KMS-11 (cell line): Measurements from ENCODE around the gene ALX3.

Source experiments
- H2AFZ ChIP-seq: fragments of 200-600 bp; sonication (generic); 2 replicates; pipeline ENCODE4 v1.6.1; 2016; ENCODE audit warnings: antibody characterized with exemption, mixed run types, low read depth
- H3K27ac ChIP-seq: fragments of 200-600 bp; sonication (generic); 2 replicates; pipeline ENCODE4 v1.6.1; 2016; ENCODE audit warnings: mild to moderate bottlenecking, mixed run types
- H3K27me3 ChIP-seq: fragments of 200-600 bp; sonication (generic); 2 replicates; pipeline ENCODE4 v1.6.1; 2017; ENCODE audit warnings: mild to moderate bottlenecking, low read depth, mixed run types, moderate library complexity; ENCODE audit not compliant: insufficient read depth
- H3K36me3 ChIP-seq: fragments of 200-600 bp; sonication (generic); 2 replicates; pipeline ENCODE4 v1.6.1; 2017; ENCODE audit warnings: mild to moderate bottlenecking, mixed run types; ENCODE audit not compliant: insufficient read depth
- H3K4me1 ChIP-seq: fragments of 200-600 bp; sonication (generic); 2 replicates; pipeline ENCODE4 v1.6.1; 2016; ENCODE audit warnings: mild to moderate bottlenecking, low read depth, mixed run types; ENCODE audit not compliant: poor library complexity, severe bottlenecking
- H3K4me2 ChIP-seq: fragments of 200-600 bp; sonication (generic); 2 replicates; pipeline ENCODE4 v1.7.0; 2016; ENCODE audit warnings: mild to moderate bottlenecking, mixed run types
- H3K4me3 ChIP-seq: fragments of 200-600 bp; sonication (generic); IDR thresholded peaks from 2 replicates; pipeline ENCODE4 v1.6.1; 2017; ENCODE audit warnings: low read depth, low read length, mixed read lengths; ENCODE audit not compliant: insufficient read depth
- H3K79me2 ChIP-seq: fragments of 200-600 bp; sonication (generic); 2 replicates; pipeline ENCODE4 v1.6.1; 2016; ENCODE audit warnings: low read depth, mixed run types; ENCODE audit not compliant: insufficient read depth
- H3K9ac ChIP-seq: fragments of 200-600 bp; sonication (generic); 2 replicates; pipeline ENCODE4 v1.6.1; 2016; ENCODE audit warnings: mild to moderate bottlenecking, mixed run types
- H4K20me1 ChIP-seq: fragments of 200-600 bp; sonication (generic); 2 replicates; pipeline ENCODE4 v1.6.1; 2016; ENCODE audit warnings: mild to moderate bottlenecking, mixed run types; ENCODE audit not compliant: insufficient read depth
- CTCF ChIP-seq: fragments of 200-600 bp; sonication (generic); conservative IDR thresholded peaks from 2 replicates; pipeline ENCODE4 v1.6.1; 2017; ENCODE audit warnings: low read depth, mild to moderate bottlenecking, antibody characterized with exemption, low read length, moderate library complexity, mixed read lengths

ALX3 gene

GRCh38 chr1:110070671-110071242, at the start of gene ALX3:
ALX3 (minus strand) TSS chr1:110070672; CDS start chr1:110070612, 60 bp downstream.
- Histone ChIP-seq H3K79me2 (no peaks in the 10 kb centered on the region), H3K4me2 (no peak within 1 kb of the TSS), H3K27ac (no peak within 1 kb of the TSS), H3K27me3 (no peaks in the 10 kb centered on the region), H3K4me1 (no peaks in the 10 kb centered on the region), H4K20me1 (no peaks in the 10 kb centered on the region), H3K9ac (no peak within 1 kb of the TSS), H2AFZ (no peak within 1 kb of the TSS), H3K4me3 (no peak within 1 kb of the TSS), H3K36me3 (no peaks in the 10 kb centered on the region)
- no peak for TF ChIP-seq CTCF

- no peaks in the 10 kb centered on the region for H3K79me2 ChIP-seq
These were observed 49.4 kb upstream of the ALX3 start for GRCh38 chr1:110119843-110120242.

GRCh38 chr1:110118636-110119396, 48.3 kb upstream of the ALX3 start:
- no peak overlapping the region for H3K27ac ChIP-seq
- H3K36me3 ChIP-seq = no peaks in the 10 kb centered on the region
- H4K20me1 ChIP-seq = no peaks in the 10 kb centered on the region
- H2AFZ ChIP-seq = no peak overlapping the region
- H3K27me3 ChIP-seq = peaks cover 17% of the 10 kb centered on the region
- no peak overlapping the region for H3K9ac ChIP-seq
- H3K4me2 ChIP-seq = no peak overlapping the region
- no peak overlapping the region for H3K4me3 ChIP-seq
- TF ChIP-seq CTCF = no peak
- no peaks in the 10 kb centered on the region for H3K4me1 ChIP-seq
- H3K79me2 ChIP-seq = no peaks in the 10 kb centered on the region

More at GRCh38 chr1:110119843-110120242, 49.4 kb upstream of the ALX3 start:
- Histone ChIP-seq H3K9ac (no peak overlapping the region), H3K27me3 (peaks cover 12% of the 10 kb centered on the region), H3K36me3 (no peaks in the 10 kb centered on the region), H3K4me2 (no peak overlapping the region), H4K20me1 (no peaks in the 10 kb centered on the region), H3K4me1 (no peaks in the 10 kb centered on the region), H2AFZ (no peak overlapping the region), H3K27ac (no peak overlapping the region), H3K4me3 (no peak overlapping the region)
- TF ChIP-seq CTCF = no peak

GRCh38 chr1:110114784-110115183, 44.3 kb upstream of the ALX3 start:
- no peaks in the 10 kb centered on the region for H3K79me2 ChIP-seq
- H3K27me3 ChIP-seq = peaks cover 35% of the 10 kb centered on the region
- H2AFZ ChIP-seq = no peak overlapping the region
- no peaks in the 10 kb centered on the region for H3K4me1 ChIP-seq
- no peak overlapping the region for H3K27ac ChIP-seq
- no peak for TF ChIP-seq CTCF
- no peak overlapping the region for H3K4me3 ChIP-seq
- no peaks in the 10 kb centered on the region for H4K20me1 ChIP-seq
- H3K4me2 ChIP-seq = no peak overlapping the region
- no peak overlapping the region for H3K9ac ChIP-seq
- H3K36me3 ChIP-seq = no peaks in the 10 kb centered on the region
